NCI-H460 (cell line): ENCODE data around the gene SLC35G6. TPM values are rescaled to one million over a fixed set of nuclear protein-coding genes. Genes with fewer than 3 reads are reported as not detected.
"Not testable (repeated sequence)": the region's sequence is repeated elsewhere in the genome, so short reads cannot be mapped to it uniquely, and the experiment has no call there.

Experiments used
- DNase-seq: peaks from one replicate; pipeline ENCODE4 v3.0.0-alpha.2; 2016; ENCODE audit warnings: low read depth; ENCODE audit errors: extremely low read depth
- polyA plus RNA-seq: library from polyadenylated mRNA; depleted of rRNA; stranded (reverse); fragments of >200 nt; gene quantifications from 2 replicates; pipeline ENCODE4 v1.2.3, GENCODE V29; 2014; cell fraction: nucleus; rRNA removed
- total RNA-seq: library from RNA; depleted of rRNA; stranded (reverse); fragments of >200 nt; shearing (Covaris generic); gene quantifications from 2 replicates; pipeline ENCODE4 v1.2.3, GENCODE V29; 2014; rRNA removed

The SLC35G6 gene
- not detected in 2 replicates for total RNA-seq
- not detected in 2 replicates for polyA plus RNA-seq

DNA sequence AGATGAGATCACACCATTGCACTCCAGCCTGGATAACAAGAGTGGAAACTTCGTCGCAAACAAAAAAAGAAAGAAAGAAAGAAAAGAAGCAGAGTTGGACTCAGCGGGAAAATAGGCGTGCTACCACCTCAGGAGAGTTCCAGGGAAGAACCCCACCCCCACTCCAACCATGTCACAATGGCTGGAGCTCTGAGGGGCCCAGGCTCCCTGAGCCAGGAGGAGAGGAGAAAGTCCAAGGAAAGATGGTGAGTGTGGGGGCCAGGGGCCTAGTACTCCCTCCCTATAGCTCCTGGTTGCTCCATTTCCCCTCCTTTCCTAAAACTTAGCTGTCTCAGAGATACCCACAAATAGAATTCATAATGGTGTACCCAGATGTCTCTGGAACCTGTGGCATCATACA, at the start of gene SLC35G6:
SLC35G6 (plus strand) TSS at position 172 of the 400 bp plus-strand sequence; CDS start at position 243, 71 bp downstream.
- not testable (repeated sequence) for DNase-seq

DNA sequence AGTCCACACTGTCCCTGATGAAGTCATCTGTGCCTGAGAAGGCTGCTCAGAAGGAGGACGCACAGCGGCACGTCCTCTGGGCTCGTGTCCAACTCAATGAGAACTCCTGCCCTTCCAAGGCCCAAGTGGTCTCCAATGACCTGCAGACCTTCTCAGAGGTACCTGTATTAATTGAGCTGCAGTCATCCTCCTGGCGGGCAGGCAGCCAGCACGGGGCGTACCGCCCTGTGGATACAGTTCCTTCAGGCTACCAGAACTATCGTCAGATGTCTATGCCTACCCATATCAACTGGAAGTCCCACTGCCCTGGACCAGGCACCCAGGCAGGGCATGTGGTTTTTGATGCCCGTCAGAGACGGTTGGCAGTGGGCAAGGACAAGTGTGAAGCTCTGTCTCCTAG, 49.0 kb upstream of the SLC35G6 start:
- DNase-seq = no peak

- DNase-seq = peak; percentile 38
Measured at GRCh38 chr17:7435676-7436555, 45.3 kb upstream of the SLC35G6 start.

DNA sequence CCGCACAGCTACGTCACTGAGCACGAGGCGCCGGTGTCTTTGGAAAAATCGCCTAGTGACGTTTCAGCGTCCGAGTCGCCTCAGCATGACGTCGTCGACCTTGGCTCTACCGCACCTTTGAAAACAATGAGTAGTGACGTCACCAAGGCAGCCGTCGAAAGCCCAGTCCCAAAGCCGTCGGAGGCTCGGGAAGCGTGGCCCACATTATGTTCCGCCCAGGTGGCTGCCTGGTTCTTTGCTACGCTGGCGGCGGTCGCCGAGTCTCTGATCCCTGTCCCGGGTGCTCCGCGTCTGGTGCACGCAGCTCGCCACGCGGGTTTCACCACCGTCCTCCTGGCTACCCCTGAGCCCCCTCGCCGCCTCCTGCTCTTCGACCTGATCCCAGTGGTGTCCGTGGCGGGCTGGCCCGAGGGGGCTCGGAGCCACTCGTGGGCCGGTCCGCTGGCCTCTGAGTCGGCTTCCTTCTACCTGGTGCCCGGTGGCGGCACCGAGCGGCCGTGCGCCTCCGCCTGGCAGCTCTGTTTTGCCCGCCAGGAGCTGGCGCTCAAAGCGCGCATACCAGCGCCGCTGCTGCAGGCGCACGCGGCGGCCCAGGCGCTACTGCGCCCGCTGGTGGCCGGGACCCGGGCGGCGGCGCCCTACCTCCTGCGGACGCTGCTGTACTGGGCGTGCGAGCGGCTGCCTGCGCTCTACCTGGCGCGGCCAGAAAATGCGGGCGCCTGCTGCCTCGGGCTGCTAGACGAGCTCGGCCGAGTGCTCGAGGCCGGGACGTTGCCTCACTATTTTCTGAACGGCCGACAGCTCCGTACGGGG, 44.5 kb upstream of the SLC35G6 start:
- peak; percentile 83 for DNase-seq

- no peak for DNase-seq
Measured at GRCh38 chr17:7437369-7437863, 43.8 kb upstream of the SLC35G6 start.

DNA sequence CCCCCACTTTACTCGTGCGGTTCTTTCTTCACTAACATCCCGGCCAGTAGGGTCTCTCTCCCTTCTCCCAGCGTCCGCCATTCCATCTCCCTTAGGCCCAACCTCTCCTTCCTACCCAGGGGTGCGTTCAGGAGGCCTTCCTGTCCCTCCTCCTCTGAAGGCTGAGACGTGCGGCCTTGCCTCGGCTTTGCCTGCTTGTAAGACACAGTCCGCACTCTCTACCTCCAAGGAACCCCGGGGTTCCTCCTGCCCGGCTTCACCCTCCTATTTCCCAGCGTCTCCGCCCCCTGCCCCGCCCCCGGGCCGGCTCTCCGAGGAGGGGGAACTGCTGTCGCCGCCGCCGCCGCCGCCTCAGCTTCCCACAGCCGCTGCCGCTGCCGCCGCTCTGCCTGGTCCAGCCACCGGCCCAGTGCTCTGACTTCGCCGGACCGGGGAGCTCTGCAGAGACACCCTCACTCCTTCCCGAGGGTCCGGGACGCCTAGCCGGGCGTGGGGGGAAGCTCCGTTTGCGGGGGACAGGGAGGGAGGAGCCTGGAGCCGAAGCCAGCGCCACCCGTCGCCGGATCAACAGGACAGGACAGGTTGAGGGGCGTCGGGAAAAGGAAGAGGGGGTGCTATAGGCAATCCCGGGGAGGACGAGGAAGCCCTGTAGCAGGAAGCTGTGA, 43.2 kb upstream of the SLC35G6 start:
- DNase-seq = no peak

- DNase-seq = no peak
Measured at GRCh38 chr17:7438656-7439460, 42.4 kb upstream of the SLC35G6 start.

GRCh38 chr17:7439462-7440112, 41.7 kb upstream of the SLC35G6 start, which contains the start of gene FGF11:
Gene FGF11, plus strand, starts transcription at chr17:7439512. Its CDS starts 109 bp downstream, at chr17:7439621.
- DNase-seq = no peak

DNA sequence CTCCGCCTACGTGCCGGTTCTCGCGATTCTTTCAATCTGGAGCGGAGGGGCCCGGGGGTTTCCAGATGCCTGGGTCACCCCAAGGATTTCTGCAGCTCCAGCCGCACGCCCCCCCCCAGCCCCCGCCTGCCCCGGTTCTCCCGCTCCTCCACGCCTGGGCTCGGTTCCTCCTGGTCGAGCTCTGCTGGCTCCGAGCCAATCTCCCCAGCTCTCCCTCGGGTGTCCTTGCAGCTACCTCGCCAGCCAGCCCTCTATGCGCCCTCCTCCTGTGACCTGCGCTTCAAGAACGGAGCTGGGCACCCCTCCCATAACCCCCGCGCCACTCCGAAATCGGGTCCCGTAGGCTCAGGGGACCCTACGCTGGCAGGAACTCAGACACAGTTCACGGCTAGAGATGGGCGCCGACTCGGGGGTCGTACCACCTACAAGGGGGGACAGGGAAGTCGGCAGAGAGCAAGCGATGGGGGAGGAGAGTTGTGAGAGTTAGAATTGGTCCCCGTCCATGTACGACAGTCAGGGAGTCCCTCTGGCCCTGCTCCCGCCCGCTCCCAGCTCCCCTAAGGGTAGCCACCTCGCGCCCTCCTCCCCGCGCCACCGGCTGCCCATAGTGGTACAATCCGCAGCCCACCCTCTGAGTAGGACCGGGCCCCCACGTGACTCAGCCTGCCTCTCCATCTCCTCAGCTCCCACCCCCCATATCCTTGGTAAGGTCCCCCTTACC, 41.0 kb upstream of the SLC35G6 start:
- DNase-seq = peak; percentile 26

DNA sequence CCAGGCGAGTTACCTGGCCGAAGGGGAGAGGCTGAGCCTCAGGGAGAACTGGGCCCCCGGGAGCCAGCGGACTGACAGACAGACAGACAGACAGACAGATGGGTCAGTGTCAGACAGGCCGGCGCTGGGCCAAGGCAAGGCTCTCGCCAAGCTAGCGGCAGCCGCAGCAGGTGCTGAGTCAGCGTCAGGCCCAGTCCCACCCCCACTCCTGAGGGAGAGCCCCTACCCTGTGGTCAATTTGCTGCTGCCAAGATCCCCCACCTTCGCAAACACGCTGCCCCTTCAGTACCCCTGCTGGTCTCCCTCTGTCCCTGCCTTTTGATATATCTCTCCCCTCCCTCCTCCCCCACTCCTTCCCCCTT, 40.4 kb upstream of the SLC35G6 start:
- DNase-seq = no peak

GRCh38 chr17:7441266-7441665, 40.0 kb upstream of the SLC35G6 start:
- DNase-seq = no peak

DNA sequence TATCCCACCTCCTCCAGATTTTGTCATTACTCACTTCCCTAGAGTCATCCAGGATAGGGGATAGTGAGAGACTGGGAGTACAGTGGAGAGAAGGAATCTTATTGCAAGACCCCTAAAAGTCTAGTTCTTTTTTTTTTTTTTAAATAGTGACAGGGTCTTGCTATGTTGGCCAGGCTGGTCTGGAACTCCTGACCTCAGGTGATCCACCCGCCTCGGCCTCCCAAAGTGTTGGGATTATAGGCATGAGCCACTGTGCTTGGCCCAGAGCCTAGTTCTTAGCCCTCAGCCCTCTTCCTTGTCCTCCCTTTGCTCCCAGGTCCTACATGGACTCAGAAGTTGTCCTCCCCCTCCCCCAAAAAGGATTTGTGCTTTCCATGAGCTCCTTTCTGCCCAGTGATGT, 39.1 kb upstream of the SLC35G6 start:
- DNase-seq = no peak

GRCh38 chr17:7443499-7444485, 37.5 kb upstream of the SLC35G6 start:
- no peak for DNase-seq

DNA sequence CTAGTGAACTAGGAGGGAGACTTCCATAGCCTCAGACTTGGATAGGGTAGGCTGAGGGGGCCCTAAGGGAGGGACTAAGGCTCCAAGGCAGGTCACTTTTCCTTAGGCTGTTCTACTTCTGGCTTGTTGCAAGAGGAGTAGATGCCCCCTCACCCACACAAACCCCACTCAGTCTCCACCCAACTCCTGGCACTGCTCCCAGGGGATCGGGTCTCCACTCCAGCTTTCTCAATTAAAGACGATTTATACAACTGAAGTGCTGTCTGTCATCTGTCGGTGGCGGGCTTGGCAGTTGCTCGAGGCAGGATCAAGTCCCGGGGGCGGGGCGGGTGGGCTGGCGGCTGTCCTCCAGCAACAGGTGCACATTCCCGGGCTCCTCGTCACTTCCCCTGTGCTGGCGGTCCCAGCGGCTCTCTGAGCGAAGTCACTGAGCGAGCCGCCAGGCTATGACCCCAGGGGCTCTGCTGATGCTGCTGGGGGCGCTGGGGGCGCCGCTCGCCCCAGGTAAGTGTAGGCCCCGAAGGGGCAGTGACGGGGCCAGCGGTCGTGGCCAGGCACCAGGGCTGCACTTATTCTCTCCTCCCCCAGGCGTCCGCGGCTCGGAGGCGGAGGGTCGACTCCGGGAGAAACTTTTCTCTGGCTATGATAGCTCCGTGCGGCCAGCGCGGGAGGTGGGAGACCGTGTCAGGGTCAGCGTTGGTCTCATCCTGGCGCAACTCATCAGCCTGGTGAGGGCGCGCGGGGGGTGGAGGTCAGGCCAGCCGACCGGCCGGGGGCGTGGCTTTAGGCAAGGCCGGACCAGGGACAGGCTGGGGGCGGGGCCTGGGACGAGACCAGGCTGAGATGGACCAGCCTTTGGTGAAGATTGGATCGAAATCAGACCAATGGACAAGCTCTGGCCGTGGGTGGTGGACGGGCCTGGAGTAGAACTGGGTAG, 36.3 kb upstream of the SLC35G6 start, which contains the start of gene CHRNB1:
CHRNB1 (plus strand) TSS at position 380 of the 937 bp plus-strand sequence; CDS start at position 447, 67 bp downstream.
- peak; percentile 35 for DNase-seq

DNA sequence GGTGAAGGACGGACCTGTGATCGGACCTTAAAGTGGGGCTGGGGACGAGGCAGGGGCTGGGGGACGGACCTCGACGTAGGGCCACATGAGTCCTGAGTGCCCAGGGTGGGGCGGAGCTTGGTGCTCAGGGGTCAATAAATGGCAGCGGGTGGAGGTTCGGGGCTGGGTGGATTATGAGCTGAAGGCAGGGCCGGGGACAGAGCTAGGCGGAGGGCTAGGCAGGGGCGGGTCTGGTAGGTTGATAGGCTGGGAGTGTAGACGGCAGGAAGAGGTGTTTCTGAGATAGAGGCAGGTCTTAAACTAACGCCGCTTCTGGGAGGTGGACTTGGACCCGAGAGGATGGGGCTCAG, 35.7 kb upstream of the SLC35G6 start:
- no peak for DNase-seq

DNA sequence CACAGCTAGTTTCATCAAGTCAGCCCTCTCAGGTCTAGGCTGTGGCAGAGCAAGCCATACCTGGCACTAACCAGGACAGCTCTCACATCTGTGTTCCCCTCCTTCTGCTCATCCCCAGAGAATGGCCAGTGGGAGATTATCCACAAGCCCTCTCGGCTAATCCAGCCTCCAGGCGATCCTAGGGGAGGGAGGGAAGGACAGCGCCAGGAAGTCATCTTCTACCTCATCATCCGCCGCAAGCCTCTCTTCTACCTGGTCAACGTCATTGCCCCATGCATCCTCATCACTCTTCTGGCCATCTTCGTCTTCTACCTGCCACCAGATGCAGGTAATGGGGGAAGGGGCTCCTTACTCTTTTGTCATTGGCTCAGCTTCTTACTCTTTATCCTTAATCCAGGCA, 32.8 kb upstream of the SLC35G6 start:
- DNase-seq = no peak
